PC-9 (cell line): ENCODE data around the gene ZFR2.

Experiments used
- EZH2 ChIP-seq: fragments of 200-600 bp; sonication (generic); IDR thresholded peaks from 2 replicates; pipeline ENCODE4 v1.8.0; 2017; ENCODE audit warnings: antibody characterized with exemption, low read depth
- TF ChIP-seq, protein P1 (sequence below): fragments of 200-600 bp; sonication (generic); conservative IDR thresholded peaks from 2 replicates; pipeline ENCODE4 v1.6.1; 2017; ENCODE audit warnings: mixed run types, antibody characterized with exemption, mild to moderate bottlenecking, moderate library complexity

DNA sequence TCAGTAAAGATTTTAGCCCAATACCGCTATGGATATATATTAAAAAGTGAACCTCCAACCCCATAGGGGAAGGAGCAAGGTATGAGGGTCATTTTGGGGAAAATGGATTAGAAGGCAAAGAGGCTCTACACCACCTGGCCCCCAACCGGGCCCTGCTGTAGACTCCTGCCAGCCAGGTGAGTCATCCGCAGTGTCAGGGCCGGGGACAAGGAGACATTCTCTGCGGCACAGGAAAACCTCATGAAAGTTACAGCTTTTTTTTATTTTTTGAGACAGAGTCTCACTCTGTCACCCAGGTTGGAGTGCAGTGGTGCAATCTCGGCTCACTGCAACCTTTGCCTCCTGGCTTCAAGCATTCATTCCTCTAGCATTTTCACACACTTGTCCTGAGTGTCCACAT is 32.0 kb downstream of the ZFR2 start:
- no peak for TF ChIP-seq EZH2
- TF ChIP-seq, protein P1, sequence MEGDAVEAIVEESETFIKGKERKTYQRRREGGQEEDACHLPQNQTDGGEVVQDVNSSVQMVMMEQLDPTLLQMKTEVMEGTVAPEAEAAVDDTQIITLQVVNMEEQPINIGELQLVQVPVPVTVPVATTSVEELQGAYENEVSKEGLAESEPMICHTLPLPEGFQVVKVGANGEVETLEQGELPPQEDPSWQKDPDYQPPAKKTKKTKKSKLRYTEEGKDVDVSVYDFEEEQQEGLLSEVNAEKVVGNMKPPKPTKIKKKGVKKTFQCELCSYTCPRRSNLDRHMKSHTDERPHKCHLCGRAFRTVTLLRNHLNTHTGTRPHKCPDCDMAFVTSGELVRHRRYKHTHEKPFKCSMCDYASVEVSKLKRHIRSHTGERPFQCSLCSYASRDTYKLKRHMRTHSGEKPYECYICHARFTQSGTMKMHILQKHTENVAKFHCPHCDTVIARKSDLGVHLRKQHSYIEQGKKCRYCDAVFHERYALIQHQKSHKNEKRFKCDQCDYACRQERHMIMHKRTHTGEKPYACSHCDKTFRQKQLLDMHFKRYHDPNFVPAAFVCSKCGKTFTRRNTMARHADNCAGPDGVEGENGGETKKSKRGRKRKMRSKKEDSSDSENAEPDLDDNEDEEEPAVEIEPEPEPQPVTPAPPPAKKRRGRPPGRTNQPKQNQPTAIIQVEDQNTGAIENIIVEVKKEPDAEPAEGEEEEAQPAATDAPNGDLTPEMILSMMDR = no peak
